Right atrium auricular region (tissue), 2 donors: ENCODE data around the gene HS3ST4. TPM values are rescaled to one million over a fixed set of nuclear protein-coding genes. Genes with fewer than 3 reads are reported as not detected.

Experiments used
- DNase-seq: peaks from one replicate; pipeline ENCODE4 v3.0.0-alpha.2; 2019; ENCODE audit warnings: low spot score
- H3K27ac ChIP-seq, 2 donors: fragments of 200-600 bp; sonication (generic); 1 replicate in 1 of 2; 2 replicates in 1 of 2; pipeline ENCODE4 v1.5.1; 2016 to 2019
- H3K27me3 ChIP-seq, 2 donors: fragments of 200-600 bp; sonication (generic); one replicate each; pipeline versions ENCODE4 v1.5.1 to v1.6.0; 2017 to 2019
- H3K36me3 ChIP-seq: fragments of 200-600 bp; sonication (generic); one replicate; pipeline ENCODE4 v1.5.1; 2016
- H3K4me1 ChIP-seq, 2 donors: fragments of 200-600 bp; sonication (generic); one replicate each; pipeline versions ENCODE4 v1.5.1 to v1.6.0; 2017 to 2019
- H3K4me3 ChIP-seq, 2 donors: fragments of 200-600 bp; sonication (generic); 1 replicate in 1 of 2; 2 replicates in 1 of 2; pipeline ENCODE4 v1.5.1; 2017 to 2019; ENCODE audit warnings: mild to moderate bottlenecking in 1 of 2, moderate library complexity in 1 of 2
- H3K9me3 ChIP-seq, 2 donors: fragments of 200-600 bp; sonication (generic); one replicate each; pipeline ENCODE4 v1.5.1; 2019
- total RNA-seq, 2 donors: library from RNA; depleted of rRNA; stranded (reverse); fragments of >200 nt; gene quantifications; one replicate each; pipeline ENCODE4 v1.1.0, GENCODE V29; 2016
- TF ChIP-seq, protein P1 (sequence below), 2 donors: fragments of 200-600 bp; sonication (generic); IDR thresholded peaks; one replicate each; pipeline ENCODE4 v1.5.1; 2019; ENCODE audit warnings: antibody characterized with exemption in 2 of 2

Gene HS3ST4
- total RNA-seq, 2 donors from 2014 or later = not detected

DNA sequence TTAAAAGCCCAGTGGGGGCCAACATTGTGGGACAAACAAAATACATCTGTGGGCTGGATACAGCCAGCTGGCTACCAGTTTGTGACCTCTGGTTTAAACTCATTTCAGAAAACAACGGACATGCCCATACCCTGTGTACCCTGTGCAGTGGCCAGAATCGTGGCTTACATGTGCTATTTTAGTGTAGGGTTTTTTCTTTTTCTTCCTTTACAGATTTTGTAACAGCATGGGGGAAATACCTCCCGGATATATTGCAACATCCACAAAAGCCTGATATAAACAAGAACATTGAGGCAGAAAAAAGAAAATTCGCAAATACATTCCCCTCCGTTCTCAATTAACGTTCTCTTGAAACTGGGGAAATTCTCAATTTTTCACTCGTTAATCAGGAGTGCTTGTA is 7.3 kb downstream of the HS3ST4 start:
- no peak overlapping the region for H3K27ac ChIP-seq
- no peak overlapping the region for H3K4me3 ChIP-seq
- H3K36me3 ChIP-seq = no peaks in the 10 kb centered on the region
- no peak for DNase-seq
- TF ChIP-seq, protein P1, sequence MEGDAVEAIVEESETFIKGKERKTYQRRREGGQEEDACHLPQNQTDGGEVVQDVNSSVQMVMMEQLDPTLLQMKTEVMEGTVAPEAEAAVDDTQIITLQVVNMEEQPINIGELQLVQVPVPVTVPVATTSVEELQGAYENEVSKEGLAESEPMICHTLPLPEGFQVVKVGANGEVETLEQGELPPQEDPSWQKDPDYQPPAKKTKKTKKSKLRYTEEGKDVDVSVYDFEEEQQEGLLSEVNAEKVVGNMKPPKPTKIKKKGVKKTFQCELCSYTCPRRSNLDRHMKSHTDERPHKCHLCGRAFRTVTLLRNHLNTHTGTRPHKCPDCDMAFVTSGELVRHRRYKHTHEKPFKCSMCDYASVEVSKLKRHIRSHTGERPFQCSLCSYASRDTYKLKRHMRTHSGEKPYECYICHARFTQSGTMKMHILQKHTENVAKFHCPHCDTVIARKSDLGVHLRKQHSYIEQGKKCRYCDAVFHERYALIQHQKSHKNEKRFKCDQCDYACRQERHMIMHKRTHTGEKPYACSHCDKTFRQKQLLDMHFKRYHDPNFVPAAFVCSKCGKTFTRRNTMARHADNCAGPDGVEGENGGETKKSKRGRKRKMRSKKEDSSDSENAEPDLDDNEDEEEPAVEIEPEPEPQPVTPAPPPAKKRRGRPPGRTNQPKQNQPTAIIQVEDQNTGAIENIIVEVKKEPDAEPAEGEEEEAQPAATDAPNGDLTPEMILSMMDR (IDR thresholded peaks at IDR 0.05) = no peak
- peaks cover 0 to under 1% of the 10 kb centered on the region in 2 donors for H3K27me3 ChIP-seq
- no peaks in the 10 kb centered on the region for H3K4me1 ChIP-seq
- H3K9me3 ChIP-seq = no peaks in the 10 kb centered on the region

DNA sequence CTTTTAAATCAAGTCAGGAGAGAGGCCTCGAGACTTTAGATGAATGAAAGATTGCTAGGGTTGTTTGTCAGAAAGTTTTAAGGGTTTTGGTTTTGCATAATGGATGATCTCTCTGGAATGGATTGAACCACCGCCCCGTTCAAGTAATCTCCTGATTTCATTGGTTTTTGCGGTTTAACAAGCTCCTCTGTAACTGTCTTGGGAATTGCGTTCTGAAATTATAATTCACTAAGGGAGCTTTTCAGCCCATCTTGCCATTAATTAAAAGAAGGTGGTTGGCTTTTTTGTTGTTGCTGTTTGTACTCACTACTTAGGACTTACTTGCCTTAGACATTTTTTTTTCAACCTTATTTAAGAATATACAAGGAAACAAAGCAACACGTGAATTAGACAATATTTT is 8.8 kb downstream of the HS3ST4 start:
- no peak overlapping the region for H3K27ac ChIP-seq
- TF ChIP-seq, protein P1 (IDR thresholded peaks at IDR 0.05) = no peak
- H3K27me3 ChIP-seq = no peaks in the 10 kb centered on the region
- H3K4me3 ChIP-seq = no peak overlapping the region
- DNase-seq = no peak
- no peaks in the 10 kb centered on the region for H3K9me3 ChIP-seq
- no peaks in the 10 kb centered on the region for H3K4me1 ChIP-seq
- no peaks in the 10 kb centered on the region for H3K36me3 ChIP-seq

DNA sequence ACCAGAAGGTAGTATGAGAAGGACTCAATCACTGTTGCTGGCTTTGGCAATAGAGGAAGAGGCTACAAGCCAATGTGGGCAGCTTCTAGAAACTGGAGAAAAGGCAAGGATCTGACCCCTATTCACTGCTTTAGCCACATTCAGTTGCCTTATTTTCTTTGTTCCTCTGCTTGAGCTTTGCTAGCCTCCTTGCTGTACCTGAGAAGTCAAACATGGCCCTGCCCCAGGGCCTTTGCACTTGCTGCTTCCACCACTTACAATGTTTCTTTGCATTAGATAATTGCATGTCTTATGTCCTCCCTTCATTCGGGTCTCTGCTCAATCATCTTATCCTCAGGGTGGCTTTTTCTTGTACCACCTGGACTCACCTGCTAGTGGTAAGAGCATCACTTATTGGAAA is 15.8 kb downstream of the HS3ST4 start:
- Histone ChIP-seq H3K4me1 (no peaks in the 10 kb centered on the region), H3K4me3 (no peak overlapping the region), H3K9me3 (peaks cover 0 to 7% of the 10 kb centered on the region in 2 donors), H3K27ac (no peak overlapping the region), H3K27me3 (no peaks in the 10 kb centered on the region), H3K36me3 (no peaks in the 10 kb centered on the region)
- no peak for DNase-seq
- TF ChIP-seq, protein P1 (IDR thresholded peaks at IDR 0.05) = no peak

DNA sequence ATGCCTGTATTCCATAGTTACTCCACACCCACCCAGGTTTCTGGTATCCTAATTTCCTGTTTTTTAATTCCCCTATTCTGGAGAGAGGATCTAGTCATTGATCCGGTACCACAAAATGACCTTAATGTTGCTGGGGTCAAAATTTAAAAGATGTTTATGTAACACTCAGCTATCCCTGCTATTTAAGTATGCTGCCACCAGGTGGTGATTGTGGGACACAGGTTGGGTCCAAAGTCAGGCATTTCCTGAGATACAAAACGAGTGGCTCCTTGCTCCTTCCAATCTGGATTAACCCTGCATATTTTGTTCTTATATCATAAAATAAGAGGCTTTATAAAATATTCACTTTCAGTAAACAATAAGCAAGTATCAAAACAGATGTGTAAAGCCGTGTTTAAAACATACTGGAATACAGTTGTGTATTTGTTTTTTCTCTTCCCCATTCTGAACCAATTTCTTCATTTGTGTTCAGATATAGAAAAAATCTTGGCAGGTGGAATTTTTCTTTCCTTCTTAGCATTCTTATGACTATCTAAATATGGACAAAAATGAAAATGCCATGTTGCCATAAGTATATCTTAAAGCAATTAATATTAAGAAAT is 16.3 kb downstream of the HS3ST4 start:
- Histone ChIP-seq H3K27ac (no peak overlapping the region), H3K4me1 (no peaks in the 10 kb centered on the region), H3K4me3 (no peak overlapping the region), H3K36me3 (no peaks in the 10 kb centered on the region), H3K27me3 (no peaks in the 10 kb centered on the region), H3K9me3 (peaks cover 0 to 7% of the 10 kb centered on the region in 2 donors)
- no peak for DNase-seq
- TF ChIP-seq, protein P1 (IDR thresholded peaks at IDR 0.05) = no peak

- Histone ChIP-seq H3K4me1 (no peaks in the 10 kb centered on the region), H3K27ac (no peak overlapping the region), H3K36me3 (no peaks in the 10 kb centered on the region), H3K9me3 (peaks cover 0 to 7% of the 10 kb centered on the region in 2 donors), H3K27me3 (no peaks in the 10 kb centered on the region), H3K4me3 (no peak overlapping the region)
- no peak for DNase-seq
- TF ChIP-seq, protein P1 (IDR thresholded peaks at IDR 0.05) = no peak
Measured at GRCh38 chr16:25709213-25709612, 17.5 kb downstream of the HS3ST4 start.
